Glomerular visceral epithelial cell (primary cell): ENCODE measurements around the gene TAF13.
"Not testable (repeated sequence)": the region's sequence is repeated elsewhere in the genome, so short reads cannot be mapped to it uniquely, and the experiment has no call there.

Source experiments
- DNase-seq: peaks from one replicate; pipeline ENCODE4 v3.0.0-alpha.2; 2016; ENCODE audit errors: extremely low spot score

Gene TAF13

GRCh38 chr1:109091078-109091838 lies 15.5 kb upstream of the TAF13 start:
- peak; percentile 41 for DNase-seq

GRCh38 chr1:109090196-109091077 lies 14.6 kb upstream of the TAF13 start, which contains the start of gene TMEM167B:
TSS of gene TMEM167B (plus strand) at chr1:109090764. CDS start at chr1:109090873, 109 bp downstream.
- peak; percentile 89 for DNase-seq

- peak; percentile 66 for DNase-seq
Observed at GRCh38 chr1:109089242-109090015, 13.6 kb upstream of the TAF13 start.

GRCh38 chr1:109084563-109085517 lies 9.0 kb upstream of the TAF13 start:
- DNase-seq: peak; percentile 82

GRCh38 chr1:109083923-109084322 lies 8.1 kb upstream of the TAF13 start:
- no peak for DNase-seq

- DNase-seq: no peak
Observed at GRCh38 chr1:109083501-109083900, 7.7 kb upstream of the TAF13 start.

GRCh38 chr1:109080441-109081082 lies 4.8 kb upstream of the TAF13 start:
- no peak for DNase-seq

- DNase-seq: no peak
Observed at GRCh38 chr1:109079240-109079622, 3.4 kb upstream of the TAF13 start.

GRCh38 chr1:109078317-109078716 lies 2.5 kb upstream of the TAF13 start:
- no peak for DNase-seq

GRCh38 chr1:109069294-109069693 lies 6.5 kb downstream of the TAF13 start:
- no peak for DNase-seq

GRCh38 chr1:109067883-109068282 lies 7.9 kb downstream of the TAF13 start:
- DNase-seq: no peak

GRCh38 chr1:109065137-109065536 lies 10.7 kb downstream of the TAF13 start:
- no peak for DNase-seq

GRCh38 chr1:109061183-109061582 lies 14.6 kb downstream of the TAF13 start:
- no peak for DNase-seq

GRCh38 chr1:109060707-109061106 lies 15.1 kb downstream of the TAF13 start:
- no peak for DNase-seq

- DNase-seq: no peak
Observed at GRCh38 chr1:109059026-109059425, 16.8 kb downstream of the TAF13 start.

GRCh38 chr1:109056064-109056463 lies 19.7 kb downstream of the TAF13 start:
- DNase-seq: no peak

- not testable (repeated sequence) for DNase-seq
Observed at GRCh38 chr1:109052145-109052544, 23.7 kb downstream of the TAF13 start.

GRCh38 chr1:109050228-109050995 lies 25.4 kb downstream of the TAF13 start:
- no peak for DNase-seq

GRCh38 chr1:109048335-109048734 lies 27.5 kb downstream of the TAF13 start:
- no peak for DNase-seq

- no peak for DNase-seq
Observed at GRCh38 chr1:109047339-109047738, 28.5 kb downstream of the TAF13 start.
